GM23338 (cell line): ENCODE results near the gene VWA5A. TPM values are rescaled to one million over a fixed set of nuclear protein-coding genes. Genes with fewer than 3 reads are reported as not detected.

Experiments used
- ATAC-seq: fragments of 200-7000 bp; cut with Tn5 transposase; 3 replicates; pipeline ENCODE4 v1.9.1; 2020
- DNase-seq: peaks from one replicate; pipeline ENCODE4 v3.0.0-alpha.2; 2015; ENCODE audit warnings: low spot score
- H2AFZ ChIP-seq: fragments of 200-600 bp; sonication (generic); 2 replicates; pipeline ENCODE4 v1.8.0; 2016; ENCODE audit warnings: antibody characterized with exemption, mild to moderate bottlenecking, moderate library complexity
- H3F3A ChIP-seq: fragments of 200-600 bp; sonication (generic); replicated peaks from 2 replicates; pipeline ENCODE4 v1.8.0; 2017; ENCODE audit warnings: antibody characterized with exemption, mixed run types, low read depth
- H3K27ac ChIP-seq: fragments of 200-600 bp; sonication (generic); 2 replicates; pipeline ENCODE4 v1.6.1; 2016; ENCODE audit warnings: low read depth
- H3K27me3 ChIP-seq: fragments of 200-600 bp; sonication (generic); 2 replicates; pipeline ENCODE4 v1.8.0; 2016; ENCODE audit warnings: mild to moderate bottlenecking, mixed run types, moderate library complexity; ENCODE audit not compliant: insufficient read depth
- H3K36me3 ChIP-seq: fragments of 200-600 bp; sonication (generic); 2 replicates; pipeline ENCODE4 v1.8.0; 2016; ENCODE audit warnings: mild to moderate bottlenecking; ENCODE audit not compliant: insufficient read depth
- H3K4me1 ChIP-seq: fragments of 200-600 bp; sonication (generic); 2 replicates; pipeline ENCODE4 v1.8.0; 2016; ENCODE audit warnings: mild to moderate bottlenecking, moderate library complexity; ENCODE audit not compliant: insufficient read depth
- H3K4me2 ChIP-seq: fragments of 200-600 bp; sonication (generic); 2 replicates; pipeline ENCODE4 v1.7.1; 2017; ENCODE audit warnings: mixed run types
- H3K4me3 ChIP-seq: fragments of 200-600 bp; sonication (generic); 2 replicates; pipeline ENCODE4 v1.6.1; 2016; ENCODE audit warnings: mixed run types
- H3K79me2 ChIP-seq: fragments of 200-600 bp; sonication (generic); replicated peaks from 2 replicates; pipeline ENCODE4 v1.8.0; 2017; ENCODE audit warnings: mild to moderate bottlenecking; ENCODE audit not compliant: insufficient read depth
- H3K9me2 ChIP-seq: fragments of 200-600 bp; sonication (generic); 2 replicates; pipeline ENCODE4 v1.8.0; 2017; ENCODE audit not compliant: insufficient read depth
- H4K20me1 ChIP-seq: fragments of 200-600 bp; sonication (generic); replicated peaks from 2 replicates; pipeline ENCODE4 v1.8.0; 2017; ENCODE audit warnings: mild to moderate bottlenecking; ENCODE audit not compliant: insufficient read depth
- H3K27ac Mint-ChIP-seq: 2 replicates; pipeline ENCODE4 v1.8.0; 2020; ENCODE audit warnings: inconsistent platforms, mild to moderate bottlenecking, moderate library complexity, mixed read lengths
- H3K27me3 Mint-ChIP-seq: 3 replicates; pipeline ENCODE4 v1.8.0; 2022; ENCODE audit warnings: low read depth, mild to moderate bottlenecking, moderate library complexity, mixed read lengths, inconsistent platforms; ENCODE audit not compliant: insufficient read depth, poor library complexity
- H3K36me3 Mint-ChIP-seq: 3 replicates; pipeline ENCODE4 v1.8.0; 2021; ENCODE audit warnings: low read depth, mild to moderate bottlenecking, inconsistent platforms, moderate library complexity, mixed read lengths
- H3K4me1 Mint-ChIP-seq: 3 replicates; pipeline ENCODE4 v1.8.0; 2020; ENCODE audit warnings: mild to moderate bottlenecking, inconsistent platforms, mixed read lengths
- H3K4me3 Mint-ChIP-seq: 3 replicates; pipeline ENCODE4 v1.8.0; 2021; ENCODE audit warnings: moderate library complexity, mild to moderate bottlenecking, inconsistent platforms, mixed read lengths
- H3K9me3 Mint-ChIP-seq: 3 replicates; pipeline ENCODE4 v1.8.0; 2020; ENCODE audit warnings: moderate library complexity, mild to moderate bottlenecking, inconsistent platforms, mixed read lengths
- CREB1 ChIP-seq: fragments of 250-450 bp; sonication (Bioruptor Pico); IDR thresholded peaks from 2 replicates; pipeline ENCODE4 v1.5.0; 2020; ENCODE audit warnings: low read depth, mild to moderate bottlenecking, moderate library complexity
- CTCF ChIP-seq, 2 experiments: fragments of 200-600 bp in 1 of 2; sonication (generic) in 1 of 2; conservative IDR thresholded peaks; 2 replicates each; pipeline versions ENCODE4 v1.5.1 to v1.6.1; 2016 to 2017; ENCODE audit warnings: antibody characterized with exemption in 2 of 2, low read depth in 2 of 2, mild to moderate bottlenecking in 2 of 2, moderate library complexity in 1 of 2
- ETS1 ChIP-seq: IDR thresholded peaks from 2 replicates; pipeline ENCODE4 v1.6.1; 2016; ENCODE audit warnings: antibody characterized with exemption
- EZH2 ChIP-seq: fragments of 200-600 bp; sonication (generic); IDR thresholded peaks from one replicate; pipeline ENCODE4 v1.8.0; 2017; ENCODE audit warnings: antibody characterized with exemption, mild to moderate bottlenecking, low read depth; ENCODE audit not compliant: unreplicated experiment
- EZH2phosphoT487 ChIP-seq: fragments of 200-600 bp; sonication (generic); IDR thresholded peaks from one replicate; pipeline ENCODE4 v1.8.1; 2018; ENCODE audit warnings: antibody characterized with exemption; ENCODE audit not compliant: unreplicated experiment
- JUNB ChIP-seq: IDR thresholded peaks from one replicate; pipeline ENCODE4 v1.6.1; 2016; ENCODE audit warnings: antibody characterized with exemption; ENCODE audit not compliant: unreplicated experiment
- NANOG ChIP-seq: IDR thresholded peaks from 2 replicates; pipeline ENCODE4 v1.6.1; 2016; ENCODE audit warnings: antibody characterized with exemption, borderline replicate concordance
- POLR2AphosphoS5 ChIP-seq: IDR thresholded peaks from 2 replicates; pipeline ENCODE4 v1.6.1; 2016; ENCODE audit warnings: antibody characterized with exemption, low read depth
- REST ChIP-seq: IDR thresholded peaks from one replicate; pipeline ENCODE4 v1.6.1; 2018; ENCODE audit warnings: antibody characterized with exemption; ENCODE audit not compliant: unreplicated experiment
- STAT1 ChIP-seq: IDR thresholded peaks from one replicate; pipeline ENCODE4 v1.6.1; 2016; ENCODE audit warnings: antibody characterized with exemption; ENCODE audit not compliant: unreplicated experiment
- ZNF114 ChIP-seq: fragments of 250-450 bp; sonication (Bioruptor Pico); IDR thresholded peaks from 2 replicates; pipeline ENCODE4 v1.5.0; 2020; ENCODE audit warnings: mild to moderate bottlenecking, moderate library complexity
- ZNF331 ChIP-seq: fragments of 250-450 bp; sonication (Bioruptor Pico); IDR thresholded peaks from 2 replicates; pipeline ENCODE4 v1.5.0; 2020; ENCODE audit warnings: low read depth, mild to moderate bottlenecking, moderate library complexity
- ZNF462 ChIP-seq: fragments of 250-450 bp; sonication (Bioruptor Pico); IDR thresholded peaks from 2 replicates; pipeline ENCODE4 v1.5.0; 2020; ENCODE audit warnings: mild to moderate bottlenecking, moderate library complexity
- polyA plus RNA-seq: library from polyadenylated mRNA; unstranded; fragments of >200 nt; fragmentation: Nextera tagmentation; extraction: Ambion mirVana; gene quantifications from 2 replicates; pipeline ENCODE4 v1.2.1, GENCODE V29; 2016
- total RNA-seq: library from RNA; depleted of rRNA; stranded (reverse); fragments of >200 nt; shearing (Covaris generic); gene quantifications from 2 replicates; pipeline ENCODE4 v1.2.3, GENCODE V29; 2014

The VWA5A gene
- total and polyA plus RNA-seq, 2 experiments from 2014 or later: 10.0 to 13.5 TPM

- H3K27ac Mint-ChIP-seq: no peak within 1 kb of the TSS
- Histone ChIP-seq H3K36me3 (no peaks in the 10 kb centered on the region), H4K20me1 (no peaks in the 10 kb centered on the region), H3K79me2 (no peaks in the 10 kb centered on the region), H3K27me3 (peaks cover 11% of the 10 kb centered on the region; the same call in 1 of the 2 replicates), H3K4me2 (no peak within 1 kb of the TSS), H3K4me3 (no peak within 1 kb of the TSS), H3F3A (no peaks in the 10 kb centered on the region), H3K4me1 (no peaks in the 10 kb centered on the region), H3K9me2 (no peaks in the 10 kb centered on the region), H3K27ac (no peak within 1 kb of the TSS), H2AFZ (no peak within 1 kb of the TSS)
- H3K27me3 Mint-ChIP-seq: peaks cover 9% of the 10 kb centered on the region
- DNase-seq (no peak), ATAC-seq (no peak)
- no peaks in the 10 kb centered on the region for H3K4me1 Mint-ChIP-seq
- no peaks in the 10 kb centered on the region for H3K36me3 Mint-ChIP-seq
- TF ChIP-seq ZNF114: no peak
- TF ChIP-seq CREB1: no peak
- TF ChIP-seq STAT1: no peak
- TF ChIP-seq ZNF331 (CRISPR knock-in tag): no peak
- no peak for TF ChIP-seq ZNF462
- no peak for TF ChIP-seq ETS1
- TF ChIP-seq NANOG: no peak
- no peak for TF ChIP-seq REST
- no peak for TF ChIP-seq EZH2phosphoT487
- no peak for TF ChIP-seq CTCF (conservative IDR thresholded peaks at IDR 0.05; ENCODE audit: low read depth in 2 of 2)
- no peak for TF ChIP-seq EZH2
- TF ChIP-seq POLR2AphosphoS5: no peak
- TF ChIP-seq JUNB: no peak
- peaks cover 3% of the 10 kb centered on the region; the same call in 1 of the 3 replicates for H3K9me3 Mint-ChIP-seq
- no peak within 1 kb of the TSS for H3K4me3 Mint-ChIP-seq
These were observed 67.8 kb downstream of the VWA5A start, which contains the start of gene OR10D3 for GRCh38 chr11:124183068-124183467. Gene OR10D3, plus strand, starts transcription at chr11:124183345. Its CDS starts 1,925 bp downstream, at chr11:124185270.
